ENCODE results near the gene RAD18.

DNA sequence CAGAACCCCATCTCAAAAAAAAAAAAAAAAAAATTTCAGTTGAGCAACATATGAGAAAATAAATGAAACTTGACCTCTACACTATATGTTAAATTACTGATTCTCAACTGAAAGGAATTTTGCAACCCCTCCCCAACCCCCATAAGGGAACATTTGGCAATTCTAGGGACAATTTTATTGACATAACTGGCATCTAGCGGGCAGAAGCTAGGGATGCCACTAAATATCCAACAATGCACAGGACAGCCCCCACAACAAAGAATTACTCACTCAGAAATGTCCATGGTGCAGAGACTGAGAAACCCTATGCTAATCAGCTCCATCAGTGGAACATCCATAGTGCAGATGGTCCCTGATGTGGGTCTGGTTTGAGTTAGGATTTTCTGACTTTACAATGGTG is 135.6 kb downstream of the RAD18 start:
- TF ChIP-seq, protein P1, sequence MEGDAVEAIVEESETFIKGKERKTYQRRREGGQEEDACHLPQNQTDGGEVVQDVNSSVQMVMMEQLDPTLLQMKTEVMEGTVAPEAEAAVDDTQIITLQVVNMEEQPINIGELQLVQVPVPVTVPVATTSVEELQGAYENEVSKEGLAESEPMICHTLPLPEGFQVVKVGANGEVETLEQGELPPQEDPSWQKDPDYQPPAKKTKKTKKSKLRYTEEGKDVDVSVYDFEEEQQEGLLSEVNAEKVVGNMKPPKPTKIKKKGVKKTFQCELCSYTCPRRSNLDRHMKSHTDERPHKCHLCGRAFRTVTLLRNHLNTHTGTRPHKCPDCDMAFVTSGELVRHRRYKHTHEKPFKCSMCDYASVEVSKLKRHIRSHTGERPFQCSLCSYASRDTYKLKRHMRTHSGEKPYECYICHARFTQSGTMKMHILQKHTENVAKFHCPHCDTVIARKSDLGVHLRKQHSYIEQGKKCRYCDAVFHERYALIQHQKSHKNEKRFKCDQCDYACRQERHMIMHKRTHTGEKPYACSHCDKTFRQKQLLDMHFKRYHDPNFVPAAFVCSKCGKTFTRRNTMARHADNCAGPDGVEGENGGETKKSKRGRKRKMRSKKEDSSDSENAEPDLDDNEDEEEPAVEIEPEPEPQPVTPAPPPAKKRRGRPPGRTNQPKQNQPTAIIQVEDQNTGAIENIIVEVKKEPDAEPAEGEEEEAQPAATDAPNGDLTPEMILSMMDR (IDR thresholded peaks at IDR 0.05) = no peak
- no peak for TF ChIP-seq POLR2A (IDR thresholded peaks at IDR 0.05)
